Measurements from ENCODE around the gene TAB2.

Gene TAB2

DNA sequence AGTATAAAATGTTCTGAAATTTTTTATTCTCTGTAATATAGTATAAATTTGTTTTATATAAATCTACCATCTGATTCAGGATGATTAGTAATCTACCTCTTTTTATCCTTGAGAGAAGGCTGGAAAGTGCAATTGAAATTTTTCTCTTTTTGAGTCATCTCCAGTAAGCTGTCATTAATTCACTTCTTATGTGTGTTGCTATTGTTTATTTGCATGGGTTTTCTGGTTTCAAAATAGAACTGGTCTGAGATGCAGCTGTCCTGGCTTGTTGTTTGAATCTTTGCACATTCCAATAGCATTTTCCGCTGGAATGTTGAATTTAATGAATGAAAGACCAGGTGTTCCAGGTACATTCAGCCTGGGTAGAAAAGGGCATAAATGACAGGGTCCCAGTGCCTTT, 24.3 kb upstream of the TAB2 start:
- H3K27me3 Mint-ChIP-seq, result no peaks in the 10 kb centered on the region
- H3K27ac Mint-ChIP-seq, result no peak overlapping the region
- no peaks in the 10 kb centered on the region for H3K36me3 Mint-ChIP-seq

GRCh38 chr6:149300563-149300962, 16.9 kb upstream of the TAB2 start:
- H3K9me3 Mint-ChIP-seq (ENCODE audit: low read depth), result no peaks in the 10 kb centered on the region
- no peaks in the 10 kb centered on the region for H3K27me3 Mint-ChIP-seq
- H3K4me1 Mint-ChIP-seq (ENCODE audit: low read depth), result peaks cover 6% of the 10 kb centered on the region
- H3K27ac Mint-ChIP-seq, result no peak overlapping the region
- H3K36me3 Mint-ChIP-seq, result no peaks in the 10 kb centered on the region
- H3K4me3 Mint-ChIP-seq, result no peak overlapping the region

More for the DNA sequence above, 24.3 kb upstream of the TAB2 start:
- Mint-ChIP-seq H3K4me1 (ENCODE audit: low read depth) (peaks cover 6% of the 10 kb centered on the region), H3K9me3 (ENCODE audit: low read depth) (no peaks in the 10 kb centered on the region), H3K4me3 (no peak overlapping the region)

DNA sequence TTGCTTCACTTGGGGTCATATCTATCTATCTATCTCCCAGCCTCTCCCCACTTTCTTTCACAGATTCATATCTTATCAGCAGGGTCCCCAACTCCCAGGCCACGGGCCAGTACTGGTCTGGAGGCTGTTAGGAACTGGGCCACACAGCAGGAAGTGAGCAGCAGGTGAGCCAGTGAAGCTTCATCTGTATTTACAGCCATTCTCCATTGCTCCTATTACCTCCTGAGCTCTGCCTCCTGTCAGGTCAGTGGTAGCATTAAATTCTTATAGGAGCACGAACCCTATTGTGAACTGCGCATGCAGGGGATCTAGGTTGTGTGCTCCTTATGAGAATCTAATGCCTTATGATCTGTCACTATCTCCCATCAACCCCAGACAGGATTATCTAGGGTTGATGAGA, 14.8 kb upstream of the TAB2 start:
- Mint-ChIP-seq H3K36me3 (no peaks in the 10 kb centered on the region), H3K27ac (no peak overlapping the region), H3K4me3 (no peak overlapping the region), H3K4me1 (ENCODE audit: low read depth) (peaks cover 6% of the 10 kb centered on the region), H3K27me3 (no peaks in the 10 kb centered on the region), H3K9me3 (ENCODE audit: low read depth) (no peaks in the 10 kb centered on the region)

DNA sequence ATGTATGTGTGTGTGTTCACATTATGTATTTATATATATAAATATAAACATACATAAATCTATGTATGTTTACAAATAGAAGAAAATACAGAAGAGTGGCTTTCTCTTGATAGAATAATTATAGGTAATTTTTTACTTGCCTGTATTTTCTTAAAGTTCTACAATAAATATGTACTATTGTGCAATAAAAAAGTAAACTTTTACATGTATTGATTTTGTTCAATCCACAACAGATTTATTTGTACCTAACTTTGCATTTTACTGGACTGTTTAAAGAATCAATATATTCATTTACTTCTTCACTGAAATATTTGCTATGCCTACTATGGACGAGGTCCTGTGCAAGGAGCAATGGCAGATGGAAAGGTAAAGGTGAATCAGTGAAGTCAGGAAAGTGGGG, 14.0 kb upstream of the TAB2 start:
- Mint-ChIP-seq H3K4me3 (no peak overlapping the region), H3K36me3 (no peaks in the 10 kb centered on the region), H3K27ac (no peak overlapping the region), H3K9me3 (ENCODE audit: low read depth) (no peaks in the 10 kb centered on the region), H3K4me1 (ENCODE audit: low read depth) (peaks cover 6% of the 10 kb centered on the region), H3K27me3 (no peaks in the 10 kb centered on the region)

DNA sequence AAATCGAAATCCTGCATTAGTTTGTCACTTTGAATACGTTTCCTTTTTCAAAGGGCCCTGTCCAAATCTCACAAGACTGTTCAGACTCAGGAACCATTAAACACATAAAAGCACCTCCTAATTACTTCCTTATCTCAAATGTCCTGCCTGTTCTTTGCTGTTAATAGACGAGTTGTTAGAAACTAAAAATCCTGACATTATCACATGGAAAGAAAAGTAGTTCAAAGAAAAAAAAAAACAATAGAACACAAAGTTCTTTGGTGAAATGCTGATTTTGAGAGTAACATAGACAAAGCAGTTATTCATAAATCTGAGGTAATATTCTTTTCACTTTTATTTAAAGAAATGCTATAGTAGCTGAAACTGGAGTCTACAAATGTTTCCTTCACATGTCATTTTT, 12.1 kb upstream of the TAB2 start:
- Mint-ChIP-seq H3K27me3 (no peaks in the 10 kb centered on the region), H3K9me3 (ENCODE audit: low read depth) (no peaks in the 10 kb centered on the region), H3K27ac (no peak overlapping the region), H3K4me3 (no peak overlapping the region), H3K4me1 (ENCODE audit: low read depth) (peaks cover 6% of the 10 kb centered on the region), H3K36me3 (no peaks in the 10 kb centered on the region)

- no peak overlapping the region for H3K4me3 Mint-ChIP-seq
- H3K27ac Mint-ChIP-seq, result no peak overlapping the region
- no peaks in the 10 kb centered on the region for H3K9me3 Mint-ChIP-seq (ENCODE audit: low read depth)
- H3K27me3 Mint-ChIP-seq, result no peaks in the 10 kb centered on the region
- no peaks in the 10 kb centered on the region for H3K36me3 Mint-ChIP-seq
- H3K4me1 Mint-ChIP-seq (ENCODE audit: low read depth), result peaks cover 6% of the 10 kb centered on the region
These were observed 10.5 kb upstream of the TAB2 start for GRCh38 chr6:149306967-149307366.

GRCh38 chr6:149311293-149311692, 6.2 kb upstream of the TAB2 start:
- no peak overlapping the region for H3K27ac Mint-ChIP-seq
- no peaks in the 10 kb centered on the region for H3K36me3 Mint-ChIP-seq

DNA sequence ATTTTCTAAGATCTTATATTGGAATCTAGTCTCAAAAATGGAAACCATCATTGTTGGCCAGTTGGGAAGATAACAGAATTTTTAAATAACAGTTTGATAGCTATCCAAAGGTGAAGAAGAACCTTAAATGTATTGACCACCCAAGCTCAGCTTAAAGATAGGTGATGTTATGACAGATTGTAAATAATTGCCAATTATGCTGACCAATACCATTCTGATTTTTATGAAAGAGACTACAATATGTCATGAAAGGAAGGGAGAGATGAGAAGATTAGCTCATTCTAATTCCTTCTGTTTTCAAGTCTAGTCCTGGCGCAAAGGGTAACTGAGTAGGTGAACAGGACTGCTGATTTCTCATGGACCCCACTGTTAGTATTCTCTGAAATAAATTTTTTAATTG, 5.7 kb upstream of the TAB2 start:
- Mint-ChIP-seq H3K36me3 (no peaks in the 10 kb centered on the region), H3K27ac (no peak overlapping the region), H3K9me3 (ENCODE audit: low read depth) (no peaks in the 10 kb centered on the region), H3K4me3 (no peak overlapping the region), H3K27me3 (no peaks in the 10 kb centered on the region), H3K4me1 (ENCODE audit: low read depth) (peaks cover 20% of the 10 kb centered on the region)

More at GRCh38 chr6:149311293-149311692, 6.2 kb upstream of the TAB2 start:
- Mint-ChIP-seq H3K9me3 (ENCODE audit: low read depth) (no peaks in the 10 kb centered on the region), H3K4me1 (ENCODE audit: low read depth) (peaks cover 19% of the 10 kb centered on the region), H3K4me3 (no peak overlapping the region), H3K27me3 (no peaks in the 10 kb centered on the region)

DNA sequence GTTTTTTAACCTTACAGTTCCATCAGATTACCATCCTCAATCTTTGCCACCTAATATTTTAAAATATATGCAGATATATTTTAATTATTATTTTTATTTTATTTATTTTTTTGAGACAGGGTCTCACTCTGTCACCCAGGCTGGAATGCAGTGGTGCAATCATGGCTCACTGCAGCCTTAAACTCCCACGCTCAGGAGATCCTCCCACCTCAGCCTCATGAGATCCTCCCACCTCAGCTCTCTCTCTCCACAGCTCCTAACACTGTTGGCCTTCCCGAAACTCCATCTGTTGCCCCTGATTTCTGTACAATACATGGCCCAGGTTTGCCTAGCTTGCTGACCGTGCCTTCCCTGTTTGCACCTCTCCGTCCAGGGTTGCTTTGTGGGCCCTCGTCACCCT, 4.4 kb upstream of the TAB2 start:
- Mint-ChIP-seq H3K27ac (peak overlapping the region; percentile 58), H3K4me1 (ENCODE audit: low read depth) (peaks cover 20% of the 10 kb centered on the region), H3K9me3 (ENCODE audit: low read depth) (no peaks in the 10 kb centered on the region), H3K27me3 (no peaks in the 10 kb centered on the region), H3K4me3 (no peak overlapping the region), H3K36me3 (no peaks in the 10 kb centered on the region)

DNA sequence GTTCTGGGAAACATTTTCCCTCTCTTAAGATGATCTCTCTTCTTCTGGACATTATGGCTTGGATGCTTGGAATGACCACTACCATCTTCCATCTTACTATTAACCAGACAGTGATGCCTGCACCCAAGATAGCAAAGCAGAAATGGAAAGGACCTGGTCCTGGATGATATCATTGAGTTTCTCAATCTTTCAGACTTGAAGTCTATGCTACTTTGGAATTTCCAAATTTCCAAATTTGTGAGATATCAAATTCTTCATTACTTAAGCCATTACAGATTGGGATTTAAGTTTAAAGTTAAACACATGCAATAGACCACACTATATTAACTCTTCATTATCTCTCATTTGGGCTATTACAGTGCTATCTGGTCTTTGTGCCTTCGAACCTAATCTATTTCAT, 3.7 kb upstream of the TAB2 start:
- H3K4me3 Mint-ChIP-seq, result no peak overlapping the region
- H3K4me1 Mint-ChIP-seq (ENCODE audit: low read depth), result peaks cover 20% of the 10 kb centered on the region
- H3K27me3 Mint-ChIP-seq, result no peaks in the 10 kb centered on the region
- H3K9me3 Mint-ChIP-seq (ENCODE audit: low read depth), result no peaks in the 10 kb centered on the region
- H3K27ac Mint-ChIP-seq, result no peak overlapping the region
- no peaks in the 10 kb centered on the region for H3K36me3 Mint-ChIP-seq

GRCh38 chr6:149314325-149314905, 3.1 kb upstream of the TAB2 start:
- Mint-ChIP-seq H3K27me3 (no peaks in the 10 kb centered on the region), H3K36me3 (no peaks in the 10 kb centered on the region), H3K9me3 (ENCODE audit: low read depth) (no peaks in the 10 kb centered on the region), H3K4me3 (no peak overlapping the region), H3K27ac (no peak overlapping the region), H3K4me1 (ENCODE audit: low read depth) (peaks cover 20% of the 10 kb centered on the region)

DNA sequence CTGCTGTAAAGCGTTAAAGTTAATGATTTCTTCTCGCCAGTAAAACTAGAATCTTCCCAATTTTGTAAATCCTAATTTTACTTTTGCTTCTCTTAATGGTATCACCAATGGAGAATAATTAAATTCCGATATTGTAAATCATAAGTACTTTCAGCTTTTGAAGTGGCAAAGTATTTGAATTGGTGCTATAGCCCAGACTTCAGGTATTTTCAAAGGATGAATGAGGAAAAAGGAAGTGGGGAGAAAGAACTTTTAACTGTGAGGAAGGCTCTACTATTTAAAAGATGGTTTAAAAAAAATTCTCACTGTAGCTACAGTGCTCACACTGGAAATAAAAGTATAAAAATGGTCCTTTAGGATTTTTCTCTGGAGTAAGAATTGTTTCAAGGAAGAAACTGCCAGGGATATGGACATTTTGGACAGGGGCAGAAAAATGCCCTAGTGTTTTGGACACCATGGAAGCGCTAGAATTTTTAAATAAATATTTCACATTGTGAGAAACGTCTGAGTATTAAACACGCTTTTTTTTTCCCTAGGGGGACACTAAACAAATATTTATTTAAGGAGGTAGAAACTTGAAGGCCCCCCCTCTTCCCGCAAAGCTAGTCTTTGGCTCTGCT, 1.3 kb upstream of the TAB2 start:
- Mint-ChIP-seq H3K27ac (peak overlapping the region; percentile 85), H3K9me3 (ENCODE audit: low read depth) (no peaks in the 10 kb centered on the region), H3K4me1 (ENCODE audit: low read depth) (peaks cover 37% of the 10 kb centered on the region)

DNA sequence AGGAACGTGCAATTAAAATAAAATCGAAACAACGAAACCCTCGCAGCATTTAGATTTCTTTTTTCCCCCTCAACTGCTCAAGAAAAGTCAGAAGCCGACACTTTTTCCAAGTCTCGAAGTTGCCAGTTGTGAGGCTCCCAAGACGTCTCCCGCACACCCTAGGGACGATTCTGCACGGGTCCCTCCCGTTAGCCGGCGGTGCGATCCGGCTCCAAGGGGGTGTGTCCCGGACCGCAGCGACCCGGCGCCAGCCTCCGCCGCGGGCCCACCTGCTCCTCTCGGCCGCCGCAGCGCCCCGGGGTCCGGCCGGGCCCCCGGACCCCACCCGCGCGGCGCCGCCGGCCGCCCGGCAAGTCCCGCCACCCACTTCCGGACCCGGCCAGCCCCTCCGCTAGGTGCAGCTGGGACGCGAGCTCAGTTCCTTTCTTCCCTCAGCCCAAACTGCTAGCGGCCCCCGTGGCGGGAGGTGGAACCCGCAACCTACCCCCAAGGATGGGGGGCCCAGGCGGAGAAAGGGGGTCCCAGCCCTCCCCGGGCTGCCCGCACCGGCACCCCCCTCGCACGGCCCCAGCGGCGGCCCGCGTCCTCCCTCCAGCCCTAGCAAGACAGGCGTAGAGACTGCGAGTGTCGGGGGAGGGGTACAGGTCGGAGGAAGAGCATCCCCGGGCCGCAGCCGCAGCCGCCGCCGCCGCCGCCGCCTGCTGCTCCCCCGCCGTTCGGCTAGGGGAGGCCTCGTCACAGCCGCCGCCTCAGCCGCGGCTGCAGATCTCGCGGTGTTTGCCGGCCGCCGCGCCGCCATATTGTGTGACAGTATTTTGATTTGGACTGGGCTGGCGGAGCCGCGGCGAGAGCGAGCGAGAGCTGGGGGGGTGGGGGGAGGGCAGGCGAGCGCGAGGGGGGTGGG, 520 bp upstream of the TAB2 start:
- Mint-ChIP-seq H3K36me3 (peaks cover 2% of the 10 kb centered on the region), H3K27me3 (no peaks in the 10 kb centered on the region), H3K9me3 (ENCODE audit: low read depth) (no peaks in the 10 kb centered on the region), H3K27ac (peak overlapping the region; percentile 85), H3K4me1 (ENCODE audit: low read depth) (peaks cover 45% of the 10 kb centered on the region), H3K4me3 (peak overlapping the region; percentile 86)

More for the DNA sequence above, 1.3 kb upstream of the TAB2 start:
- peaks cover 2% of the 10 kb centered on the region for H3K36me3 Mint-ChIP-seq
- H3K27me3 Mint-ChIP-seq, result no peaks in the 10 kb centered on the region
- peak overlapping the region; percentile 86 for H3K4me3 Mint-ChIP-seq

DNA sequence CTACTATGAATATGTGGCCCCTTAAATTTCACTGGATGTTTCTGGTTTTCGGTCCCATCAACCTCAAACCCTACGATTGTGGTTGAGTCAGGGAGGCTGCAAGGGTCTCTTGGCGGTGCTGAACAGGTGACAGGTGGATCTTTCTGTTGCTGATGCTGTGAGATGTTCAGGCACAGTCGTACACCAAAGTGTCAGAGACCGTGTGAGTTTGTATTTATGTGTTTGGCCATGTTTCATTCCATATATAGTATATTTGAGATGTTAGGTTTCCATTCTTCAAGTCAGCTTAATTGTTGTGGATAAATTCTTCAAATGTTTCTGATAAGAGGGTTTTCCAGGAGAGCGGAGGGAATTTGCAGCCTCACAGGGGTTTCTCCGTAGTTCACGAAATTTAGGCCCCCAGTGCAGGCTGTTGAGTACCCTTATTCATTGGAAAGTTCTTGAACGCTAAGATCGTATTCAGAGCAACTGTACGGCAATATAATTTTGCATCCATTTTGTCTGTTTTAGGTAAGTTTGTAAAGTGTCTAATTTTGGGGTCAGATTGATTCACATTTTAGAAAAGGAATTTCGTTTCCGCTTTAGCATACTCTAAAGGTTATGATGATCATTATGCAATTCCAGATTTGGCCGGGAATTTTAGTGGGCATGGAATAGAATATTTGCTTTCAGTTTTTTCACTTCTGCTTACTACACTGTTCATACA, 1.2 kb downstream of the TAB2 start:
- peak overlapping the region; percentile 93 for H3K4me3 Mint-ChIP-seq
- peak overlapping the region; percentile 98 for H3K27ac Mint-ChIP-seq
- peaks cover 2% of the 10 kb centered on the region for H3K36me3 Mint-ChIP-seq
- H3K27me3 Mint-ChIP-seq, result no peaks in the 10 kb centered on the region
- H3K4me1 Mint-ChIP-seq (ENCODE audit: low read depth), result peaks cover 58% of the 10 kb centered on the region
- no peaks in the 10 kb centered on the region for H3K9me3 Mint-ChIP-seq (ENCODE audit: low read depth)

DNA sequence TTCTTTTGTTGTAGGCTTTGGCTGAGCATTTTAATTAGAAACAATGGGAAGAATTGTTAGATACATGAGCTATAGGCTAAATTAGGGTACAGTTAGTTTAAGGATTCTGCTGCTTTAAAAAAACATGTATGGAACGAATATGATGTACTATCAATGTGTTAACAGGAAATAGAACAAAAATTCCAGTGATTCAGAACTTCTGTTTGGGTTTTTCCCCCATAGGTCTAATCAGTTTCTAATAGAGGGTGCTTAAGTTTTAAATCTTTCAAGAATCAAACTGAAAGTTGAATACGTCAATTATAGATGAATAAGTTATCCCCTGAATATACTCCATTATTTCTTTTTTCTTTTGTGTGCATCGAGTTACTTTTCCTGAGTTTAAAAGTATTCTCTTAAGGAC, 1.9 kb downstream of the TAB2 start:
- no peaks in the 10 kb centered on the region for H3K9me3 Mint-ChIP-seq (ENCODE audit: low read depth)
- peaks cover 61% of the 10 kb centered on the region for H3K4me1 Mint-ChIP-seq (ENCODE audit: low read depth)
- H3K36me3 Mint-ChIP-seq, result peaks cover 2% of the 10 kb centered on the region
- H3K27ac Mint-ChIP-seq, result peak overlapping the region; percentile 98
- no peaks in the 10 kb centered on the region for H3K27me3 Mint-ChIP-seq
- peak overlapping the region; percentile 93 for H3K4me3 Mint-ChIP-seq

Measured in activated naive CD8-positive, alpha-beta T cell (primary cell).